ENCODE data around the gene G6PD. TPM values are rescaled to one million over a fixed set of nuclear protein-coding genes. Genes with fewer than 3 reads are reported as not detected.
"Not testable (repeated sequence)": the region's sequence is repeated elsewhere in the genome, so short reads cannot be mapped to it uniquely, and the experiment has no call there.

Gene G6PD
- total RNA-seq, 4 donors from 2014 or later = 14.0 to 65.2 (median 43.1) TPM

DNA sequence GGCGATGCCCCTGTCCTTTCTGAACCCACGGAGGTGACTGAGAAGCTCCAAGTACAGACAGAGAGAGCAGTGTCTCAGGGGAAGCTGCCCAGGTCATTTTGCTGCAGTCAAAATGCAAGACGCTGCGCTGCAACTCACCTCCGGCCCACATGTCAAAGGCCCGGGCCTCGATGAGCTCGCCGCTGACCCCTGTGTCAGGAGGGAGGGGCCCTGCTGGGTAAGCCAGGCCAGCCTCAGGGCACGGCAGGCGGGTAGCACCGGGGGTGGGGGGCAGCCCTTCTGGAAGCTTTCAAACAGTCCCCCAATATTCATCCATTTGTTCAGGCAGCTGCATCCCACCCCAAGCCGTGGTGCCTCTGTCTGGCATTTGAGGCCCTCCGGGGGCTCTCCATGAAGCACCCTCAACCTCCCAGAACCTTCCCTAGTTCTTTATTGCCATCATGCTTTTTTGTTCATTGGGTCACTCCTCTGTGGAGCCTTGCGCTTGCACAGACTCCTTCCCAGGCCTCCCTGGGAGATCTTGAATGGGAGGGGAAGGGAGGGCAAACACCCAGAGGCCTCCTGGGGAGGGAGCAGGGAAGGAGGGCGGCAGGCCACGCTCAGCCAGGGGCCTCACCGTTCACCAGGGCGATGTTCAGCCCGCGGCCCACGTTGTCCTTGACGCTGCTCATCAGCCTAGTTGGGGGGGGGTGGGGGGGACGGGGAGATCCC is 38.8 kb downstream of the G6PD start:
- no peak for TF ChIP-seq POLR2A (IDR thresholded peaks at IDR 0.05)
- TF ChIP-seq, protein P1, sequence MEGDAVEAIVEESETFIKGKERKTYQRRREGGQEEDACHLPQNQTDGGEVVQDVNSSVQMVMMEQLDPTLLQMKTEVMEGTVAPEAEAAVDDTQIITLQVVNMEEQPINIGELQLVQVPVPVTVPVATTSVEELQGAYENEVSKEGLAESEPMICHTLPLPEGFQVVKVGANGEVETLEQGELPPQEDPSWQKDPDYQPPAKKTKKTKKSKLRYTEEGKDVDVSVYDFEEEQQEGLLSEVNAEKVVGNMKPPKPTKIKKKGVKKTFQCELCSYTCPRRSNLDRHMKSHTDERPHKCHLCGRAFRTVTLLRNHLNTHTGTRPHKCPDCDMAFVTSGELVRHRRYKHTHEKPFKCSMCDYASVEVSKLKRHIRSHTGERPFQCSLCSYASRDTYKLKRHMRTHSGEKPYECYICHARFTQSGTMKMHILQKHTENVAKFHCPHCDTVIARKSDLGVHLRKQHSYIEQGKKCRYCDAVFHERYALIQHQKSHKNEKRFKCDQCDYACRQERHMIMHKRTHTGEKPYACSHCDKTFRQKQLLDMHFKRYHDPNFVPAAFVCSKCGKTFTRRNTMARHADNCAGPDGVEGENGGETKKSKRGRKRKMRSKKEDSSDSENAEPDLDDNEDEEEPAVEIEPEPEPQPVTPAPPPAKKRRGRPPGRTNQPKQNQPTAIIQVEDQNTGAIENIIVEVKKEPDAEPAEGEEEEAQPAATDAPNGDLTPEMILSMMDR (IDR thresholded peaks at IDR 0.05) = no peak
- H3K27ac ChIP-seq = no peak overlapping the region

GRCh38 chrX:154506483-154507332 is 39.9 kb downstream of the G6PD start:
- no peaks in the 10 kb centered on the region for H3K4me1 ChIP-seq
- TF ChIP-seq, protein P1 (IDR thresholded peaks at IDR 0.05) = no peak
- no peak for TF ChIP-seq POLR2A (IDR thresholded peaks at IDR 0.05)
- H3K9me3 ChIP-seq = no peaks in the 10 kb centered on the region
- H3K4me3 ChIP-seq = no peak overlapping the region
- H3K27me3 ChIP-seq = no peaks in the 10 kb centered on the region
- H3K27ac ChIP-seq = no peak overlapping the region
- DNase-seq = no peak
- peaks cover 0 to 10% (median 0%) of the 10 kb centered on the region in 3 donors for H3K36me3 ChIP-seq

More for the DNA sequence above, 38.8 kb downstream of the G6PD start:
- H3K9me3 ChIP-seq = no peaks in the 10 kb centered on the region
- no peaks in the 10 kb centered on the region for H3K27me3 ChIP-seq
- no peaks in the 10 kb centered on the region for H3K4me1 ChIP-seq
- no peak for DNase-seq
- peaks cover 0 to 10% (median 0%) of the 10 kb centered on the region in 3 donors for H3K36me3 ChIP-seq
- H3K4me3 ChIP-seq = no peak overlapping the region

DNA sequence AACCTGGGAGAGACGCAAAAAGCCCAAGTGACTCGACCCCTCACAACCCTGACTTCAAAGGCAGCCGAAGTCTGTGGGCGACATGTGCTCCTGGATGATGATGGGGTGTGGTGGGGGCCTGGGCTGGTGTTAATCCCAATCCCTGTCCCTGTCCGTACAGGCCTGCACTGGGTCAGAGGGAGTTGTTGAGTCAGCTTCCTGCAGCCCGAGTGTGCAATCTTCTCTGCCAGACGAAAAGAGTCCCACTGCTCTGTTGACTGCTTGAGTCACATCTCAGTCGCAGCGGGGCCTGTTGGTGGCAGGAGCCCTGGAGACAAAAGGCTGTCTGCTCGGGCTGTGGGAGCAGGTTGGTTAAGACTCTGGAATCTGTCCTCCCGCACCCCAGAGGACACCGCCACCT is 40.9 kb downstream of the G6PD start:
- Histone ChIP-seq H3K27ac (no peak overlapping the region), H3K4me1 (no peaks in the 10 kb centered on the region), H3K36me3 (peaks cover 0 to 10% (median 0%) of the 10 kb centered on the region in 3 donors), H3K9me3 (no peaks in the 10 kb centered on the region), H3K27me3 (no peaks in the 10 kb centered on the region), H3K4me3 (no peak overlapping the region)
- DNase-seq = no peak
- TF ChIP-seq POLR2A (IDR thresholded peaks at IDR 0.05) = no peak

GRCh38 chrX:154502989-154503388 is 43.7 kb downstream of the G6PD start:
- Histone ChIP-seq H3K4me3 (no peak overlapping the region), H3K9me3 (no peaks in the 10 kb centered on the region), H3K27ac (no peak overlapping the region), H3K36me3 (peaks cover 0 to 10% (median 0%) of the 10 kb centered on the region in 3 donors), H3K27me3 (no peaks in the 10 kb centered on the region), H3K4me1 (no peaks in the 10 kb centered on the region)
- TF ChIP-seq, protein P1 (IDR thresholded peaks at IDR 0.05) = no peak
- DNase-seq = no peak

GRCh38 chrX:154502098-154502497 is 44.5 kb downstream of the G6PD start:
- H3K9me3 ChIP-seq = no peaks in the 10 kb centered on the region
- H3K4me1 ChIP-seq = no peaks in the 10 kb centered on the region
- no peak overlapping the region for H3K27ac ChIP-seq
- H3K27me3 ChIP-seq = no peaks in the 10 kb centered on the region
- TF ChIP-seq POLR2A (IDR thresholded peaks at IDR 0.05) = no peak
- TF ChIP-seq, protein P1 (IDR thresholded peaks at IDR 0.05) = no peak
- H3K36me3 ChIP-seq = peaks cover 0 to 3% (median 0%) of the 10 kb centered on the region in 3 donors
- DNase-seq = no peak
- no peak overlapping the region for H3K4me3 ChIP-seq

DNA sequence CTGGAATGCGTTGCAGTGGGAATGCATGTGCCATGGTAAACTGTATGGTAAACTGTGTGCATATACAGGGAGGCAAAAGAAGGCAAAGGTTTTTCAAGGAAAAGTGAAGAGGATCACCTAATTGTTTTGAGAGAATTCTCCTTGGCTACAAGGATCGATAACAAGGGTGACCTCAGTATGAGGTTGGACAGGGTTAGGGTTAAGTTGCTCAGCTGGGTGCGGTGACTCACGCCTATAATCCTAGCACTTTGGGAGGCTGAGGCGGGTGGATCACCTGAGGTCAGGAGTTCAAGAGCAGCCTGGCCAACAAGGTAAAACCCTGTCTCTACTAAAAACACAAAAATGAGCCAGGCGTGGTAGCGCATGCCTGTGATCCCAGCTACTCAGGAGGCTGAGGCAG is 45.2 kb downstream of the G6PD start:
- H3K27ac ChIP-seq, H3K4me3 ChIP-seq, H3K36me3 ChIP-seq, H3K9me3 ChIP-seq, DNase-seq, H3K27me3 ChIP-seq, H3K4me1 ChIP-seq: not testable (repeated sequence)

DNA sequence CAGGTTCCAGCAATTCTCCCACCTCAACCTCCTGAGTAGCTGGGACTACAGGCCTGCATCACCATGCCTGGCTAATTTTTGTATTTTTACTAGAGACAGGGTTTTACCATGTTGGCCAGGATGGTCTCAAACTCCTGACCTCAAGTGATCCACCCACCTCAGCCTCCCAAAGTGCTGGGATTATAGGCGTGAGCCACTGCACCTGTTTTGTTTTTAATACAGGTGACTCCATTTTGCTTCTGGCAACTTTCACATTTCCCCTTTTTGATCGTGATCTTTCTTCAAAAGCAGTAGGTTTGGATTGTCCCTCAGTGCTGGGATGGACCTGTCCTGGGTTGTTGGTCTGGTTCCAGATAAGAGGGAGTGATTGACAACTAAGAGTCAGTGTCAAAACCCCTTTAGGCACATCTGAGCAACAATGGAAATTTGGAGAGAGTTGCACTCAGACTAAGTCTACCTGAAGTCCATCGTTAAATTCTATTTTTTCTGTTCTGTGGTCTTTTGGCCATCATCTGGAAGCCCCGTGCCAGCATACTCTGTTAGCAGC is 50.0 kb downstream of the G6PD start:
- H3K27ac ChIP-seq, H3K36me3 ChIP-seq, H3K27me3 ChIP-seq, H3K9me3 ChIP-seq, H3K4me3 ChIP-seq, H3K4me1 ChIP-seq, DNase-seq: not testable (repeated sequence)
